ENCODE results near the gene CTNNBL1.

Gene CTNNBL1

DNA sequence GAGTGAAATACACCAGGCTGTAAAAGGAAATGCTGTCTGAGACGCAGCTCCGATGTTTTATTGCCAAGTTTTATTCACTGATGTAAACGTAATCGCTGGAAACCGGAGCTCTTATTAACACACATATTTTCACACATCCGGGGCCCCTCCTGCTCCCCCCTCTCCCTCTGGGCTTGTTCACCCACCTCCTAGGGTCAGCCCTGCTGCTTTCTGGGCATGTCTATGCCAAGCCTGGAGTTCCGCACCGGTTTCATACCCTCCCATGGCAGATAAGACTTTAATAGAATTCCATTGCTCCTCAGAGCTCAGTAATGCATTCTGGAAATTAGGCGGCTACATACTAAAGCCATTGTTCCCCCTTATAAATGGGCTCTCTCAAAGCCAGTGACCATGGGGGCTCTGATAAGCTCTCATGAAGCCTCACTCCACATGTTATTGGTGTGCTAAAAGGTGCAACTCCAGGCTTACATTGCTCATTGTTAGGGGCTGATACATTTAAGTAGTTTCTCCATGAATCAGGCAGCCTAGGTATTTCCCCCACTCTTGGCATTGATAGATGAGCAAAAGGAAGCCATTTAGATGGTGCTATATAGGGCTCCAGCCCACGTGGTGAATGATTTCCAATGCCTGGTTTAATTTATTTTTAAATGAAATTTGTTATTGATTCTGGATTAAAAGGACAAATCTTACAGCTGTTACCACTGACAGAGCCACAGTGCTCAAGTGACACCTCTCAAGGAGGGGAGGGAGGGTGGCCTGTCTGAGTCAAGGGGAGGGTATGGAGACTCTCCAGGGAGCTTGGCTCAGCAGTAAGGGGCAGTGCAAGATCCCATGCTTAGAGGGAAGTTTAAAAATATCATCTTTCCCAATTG is 204.6 kb downstream of the CTNNBL1 start:
- no peak overlapping the region for H3K4me3 ChIP-seq (ENCODE audit: severe bottlenecking)
- ATAC-seq (ENCODE audit: low read depth) (peak; percentile 44), DNase-seq (ENCODE audit: low spot score) (no peak)
- peaks cover 5% of the 10 kb centered on the region for H3K27me3 ChIP-seq (ENCODE audit: insufficient read depth, poor library complexity, severe bottlenecking)
- H3K9me3 ChIP-seq (ENCODE audit: severe bottlenecking) = no peaks in the 10 kb centered on the region
- H3K36me3 ChIP-seq (ENCODE audit: low read depth) = no peaks in the 10 kb centered on the region
- H3K27ac ChIP-seq (ENCODE audit: poor library complexity, severe bottlenecking) = peak overlapping the region; percentile 1
- H3K4me1 ChIP-seq (ENCODE audit: insufficient read depth, poor library complexity, severe bottlenecking) = peaks cover 21% of the 10 kb centered on the region
- TF ChIP-seq, protein P1, sequence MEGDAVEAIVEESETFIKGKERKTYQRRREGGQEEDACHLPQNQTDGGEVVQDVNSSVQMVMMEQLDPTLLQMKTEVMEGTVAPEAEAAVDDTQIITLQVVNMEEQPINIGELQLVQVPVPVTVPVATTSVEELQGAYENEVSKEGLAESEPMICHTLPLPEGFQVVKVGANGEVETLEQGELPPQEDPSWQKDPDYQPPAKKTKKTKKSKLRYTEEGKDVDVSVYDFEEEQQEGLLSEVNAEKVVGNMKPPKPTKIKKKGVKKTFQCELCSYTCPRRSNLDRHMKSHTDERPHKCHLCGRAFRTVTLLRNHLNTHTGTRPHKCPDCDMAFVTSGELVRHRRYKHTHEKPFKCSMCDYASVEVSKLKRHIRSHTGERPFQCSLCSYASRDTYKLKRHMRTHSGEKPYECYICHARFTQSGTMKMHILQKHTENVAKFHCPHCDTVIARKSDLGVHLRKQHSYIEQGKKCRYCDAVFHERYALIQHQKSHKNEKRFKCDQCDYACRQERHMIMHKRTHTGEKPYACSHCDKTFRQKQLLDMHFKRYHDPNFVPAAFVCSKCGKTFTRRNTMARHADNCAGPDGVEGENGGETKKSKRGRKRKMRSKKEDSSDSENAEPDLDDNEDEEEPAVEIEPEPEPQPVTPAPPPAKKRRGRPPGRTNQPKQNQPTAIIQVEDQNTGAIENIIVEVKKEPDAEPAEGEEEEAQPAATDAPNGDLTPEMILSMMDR (IDR thresholded peaks at IDR 0.05; ENCODE audit: poor library complexity, severe bottlenecking) = no peak

DNA sequence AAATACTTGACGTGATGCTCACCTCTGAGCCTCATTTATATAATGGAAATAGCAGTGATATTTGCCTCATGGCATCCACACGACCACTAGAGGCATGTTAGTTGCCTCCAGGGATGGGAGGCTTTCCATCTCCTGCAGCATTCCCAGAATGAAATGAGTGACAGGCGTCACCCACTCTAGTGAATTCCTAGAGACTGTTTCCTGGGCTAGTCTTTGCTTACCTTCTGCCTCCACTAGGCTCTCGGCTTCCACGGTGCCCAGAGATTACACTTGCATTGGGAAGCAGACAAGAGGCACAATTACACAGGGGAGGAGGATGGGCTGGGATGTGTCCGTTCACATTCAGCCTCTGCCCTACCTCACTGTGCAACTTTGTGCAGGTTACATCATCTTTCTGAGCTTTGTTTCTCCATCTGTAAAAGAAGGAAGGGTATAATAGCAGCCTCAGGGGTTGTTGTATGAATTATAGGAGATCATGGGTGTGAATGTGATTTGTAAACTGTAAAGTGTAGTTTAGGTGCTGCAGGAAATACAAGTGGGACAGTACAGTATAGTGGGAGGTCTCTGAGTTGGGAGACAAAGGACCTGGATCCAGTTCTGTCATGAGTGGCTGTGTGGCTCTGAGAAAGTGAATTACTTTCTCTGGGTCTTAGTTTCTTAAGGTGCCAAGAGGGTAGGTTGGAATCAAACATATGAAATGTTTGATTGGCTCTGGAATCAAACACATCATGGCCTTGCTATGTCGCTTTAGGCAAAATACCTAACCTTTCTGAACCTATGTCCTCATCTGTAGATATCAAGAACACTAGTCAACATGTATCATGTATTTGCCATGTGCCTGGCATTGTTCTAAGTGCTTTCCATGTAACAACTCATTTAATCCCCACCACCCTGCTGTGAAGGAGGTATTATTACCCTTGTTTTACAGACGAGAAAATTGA is 205.5 kb downstream of the CTNNBL1 start:
- H3K27ac ChIP-seq (ENCODE audit: poor library complexity, severe bottlenecking) = no peak overlapping the region
- ATAC-seq (ENCODE audit: low read depth) = no peak; the same call in 1 of the 3 replicates
- peaks cover 5% of the 10 kb centered on the region for H3K27me3 ChIP-seq (ENCODE audit: insufficient read depth, poor library complexity, severe bottlenecking)

DNA sequence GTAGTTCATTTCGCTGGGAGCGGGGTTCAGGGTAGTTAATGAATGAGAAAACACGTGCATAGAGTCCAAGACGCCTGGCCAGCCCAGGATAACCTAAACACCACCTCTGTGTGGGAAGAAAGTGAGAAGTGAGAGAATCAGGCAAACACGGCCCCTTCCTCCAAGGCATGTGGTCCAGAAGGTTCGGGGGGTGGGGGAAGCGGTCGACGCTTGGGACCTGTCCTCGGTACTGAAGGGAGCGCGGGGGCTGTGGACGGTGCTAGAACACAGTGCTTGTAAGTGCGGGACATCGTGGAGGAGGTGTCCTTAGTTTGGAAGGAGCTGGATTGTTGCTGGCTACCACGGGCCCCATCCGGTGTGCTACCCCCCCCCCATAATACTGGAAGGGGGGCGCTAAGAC is 207.4 kb downstream of the CTNNBL1 start:
- ATAC-seq (ENCODE audit: low read depth) (no peak), DNase-seq (ENCODE audit: low spot score) (no peak)
- TF ChIP-seq, protein P1 (IDR thresholded peaks at IDR 0.05; ENCODE audit: poor library complexity, severe bottlenecking) = no peak
- H3K4me3 ChIP-seq (ENCODE audit: severe bottlenecking) = no peak overlapping the region
- peaks cover 21% of the 10 kb centered on the region for H3K4me1 ChIP-seq (ENCODE audit: insufficient read depth, poor library complexity, severe bottlenecking)
- no peaks in the 10 kb centered on the region for H3K36me3 ChIP-seq (ENCODE audit: low read depth)
- peaks cover 5% of the 10 kb centered on the region for H3K27me3 ChIP-seq (ENCODE audit: insufficient read depth, poor library complexity, severe bottlenecking)
- no peaks in the 10 kb centered on the region for H3K9me3 ChIP-seq (ENCODE audit: severe bottlenecking)
- no peak overlapping the region for H3K27ac ChIP-seq (ENCODE audit: poor library complexity, severe bottlenecking)

More for the DNA sequence above, 205.5 kb downstream of the CTNNBL1 start:
- H3K4me1 ChIP-seq (ENCODE audit: insufficient read depth, poor library complexity, severe bottlenecking) = peaks cover 21% of the 10 kb centered on the region
- H3K9me3 ChIP-seq (ENCODE audit: severe bottlenecking) = no peaks in the 10 kb centered on the region
- H3K4me3 ChIP-seq (ENCODE audit: severe bottlenecking) = no peak overlapping the region
- no peak for DNase-seq (ENCODE audit: low spot score)
- TF ChIP-seq, protein P1 (IDR thresholded peaks at IDR 0.05; ENCODE audit: poor library complexity, severe bottlenecking) = no peak
- no peaks in the 10 kb centered on the region for H3K36me3 ChIP-seq (ENCODE audit: low read depth)

DNA sequence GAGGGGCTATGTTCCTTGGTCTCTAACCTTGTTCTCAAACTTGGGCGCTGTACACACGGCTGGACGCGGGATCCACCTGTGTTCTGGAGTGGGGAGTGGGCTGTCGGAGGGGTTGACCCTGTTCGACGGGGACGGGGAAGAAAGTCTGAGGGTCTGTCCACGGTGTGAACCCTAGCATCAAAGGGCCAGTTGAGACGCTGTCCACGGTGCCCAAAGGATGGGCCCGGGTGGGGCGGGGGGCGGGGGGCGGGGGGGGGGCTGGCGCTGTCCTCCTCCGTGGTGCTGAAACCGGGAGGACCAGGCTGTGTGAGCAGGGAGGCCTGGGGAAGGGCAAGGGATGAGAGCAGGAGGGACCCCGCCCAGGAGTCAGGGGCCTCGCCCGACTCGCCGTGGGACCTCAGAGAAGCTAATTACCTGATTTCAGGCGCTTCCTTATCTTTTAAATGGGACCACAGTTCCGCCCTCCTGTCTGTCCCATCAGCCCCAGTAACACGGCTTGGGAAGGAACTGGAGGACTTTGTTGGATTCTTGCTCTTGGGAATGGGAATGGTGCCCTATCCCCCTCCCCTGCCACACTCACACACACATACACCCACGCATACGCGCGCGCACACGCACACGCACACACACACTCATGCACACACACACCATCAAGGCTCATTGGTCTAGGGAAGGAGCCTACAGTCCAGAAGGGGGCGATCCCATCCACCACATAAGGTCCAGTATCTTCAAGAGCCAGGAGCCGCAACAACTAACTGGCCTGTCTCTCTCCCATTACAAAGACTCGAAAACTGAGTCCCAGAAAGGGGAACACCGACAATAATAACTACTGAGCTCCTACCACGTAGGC is 208.0 kb downstream of the CTNNBL1 start:
- TF ChIP-seq, protein P1 (IDR thresholded peaks at IDR 0.05; ENCODE audit: poor library complexity, severe bottlenecking) = peak; percentile 78
- Histone ChIP-seq H3K27me3 (ENCODE audit: insufficient read depth, poor library complexity, severe bottlenecking) (peaks cover 5% of the 10 kb centered on the region), H3K4me1 (ENCODE audit: insufficient read depth, poor library complexity, severe bottlenecking) (peaks cover 21% of the 10 kb centered on the region), H3K9me3 (ENCODE audit: severe bottlenecking) (no peaks in the 10 kb centered on the region), H3K36me3 (ENCODE audit: low read depth) (no peaks in the 10 kb centered on the region), H3K27ac (ENCODE audit: poor library complexity, severe bottlenecking) (no peak overlapping the region), H3K4me3 (ENCODE audit: severe bottlenecking) (peak overlapping the region; percentile 44)
- peak; percentile 31 for ATAC-seq (ENCODE audit: low read depth)
- no peak for DNase-seq (ENCODE audit: low spot score)
